GM18873 (cell line): Measurements from ENCODE around the gene CAMK2N1.

Experiments used
- ATAC-seq: cut with Tn5 transposase; IDR thresholded peaks from one replicate; pipeline ENCODE4 v1.9.1; 2021; ENCODE audit warnings: mild to moderate bottlenecking, moderate library complexity, moderate number of reproducible peaks; ENCODE audit not compliant: unreplicated experiment, low FRiP score

Gene CAMK2N1

DNA sequence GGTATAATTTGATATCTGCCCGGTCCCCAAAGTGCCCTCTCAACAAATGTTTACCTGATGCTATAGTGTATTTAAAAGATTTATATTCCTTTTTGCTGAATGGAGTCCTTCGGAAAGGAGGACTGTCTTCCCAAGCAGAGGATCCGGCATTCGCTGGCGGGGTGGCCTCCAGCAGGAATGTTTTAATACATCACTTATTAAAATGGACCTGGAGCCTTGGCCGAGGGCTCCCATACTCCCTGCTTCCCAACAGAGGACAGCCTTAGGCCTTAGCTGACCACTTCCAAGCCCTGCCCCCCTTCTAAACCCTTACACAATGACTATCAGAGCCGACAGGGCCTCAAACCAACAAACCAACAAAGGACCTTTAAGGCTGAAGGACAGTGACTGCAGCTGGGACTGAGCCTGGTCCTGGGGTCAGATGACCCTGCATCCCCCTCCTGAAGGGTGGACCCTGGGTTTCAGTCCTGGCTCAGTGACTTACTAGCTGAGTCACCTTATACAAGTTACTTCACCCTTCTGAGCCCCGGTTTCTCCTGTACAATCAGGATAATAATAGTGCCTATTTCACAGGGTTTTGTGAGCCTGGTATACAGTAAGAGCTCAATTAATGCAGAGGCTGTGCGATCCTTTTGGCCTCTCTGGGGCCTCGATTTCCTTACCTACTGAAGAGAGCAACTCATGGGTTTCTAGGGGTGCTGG, 5.6 kb downstream of the CAMK2N1 start:
- no peak for ATAC-seq

DNA sequence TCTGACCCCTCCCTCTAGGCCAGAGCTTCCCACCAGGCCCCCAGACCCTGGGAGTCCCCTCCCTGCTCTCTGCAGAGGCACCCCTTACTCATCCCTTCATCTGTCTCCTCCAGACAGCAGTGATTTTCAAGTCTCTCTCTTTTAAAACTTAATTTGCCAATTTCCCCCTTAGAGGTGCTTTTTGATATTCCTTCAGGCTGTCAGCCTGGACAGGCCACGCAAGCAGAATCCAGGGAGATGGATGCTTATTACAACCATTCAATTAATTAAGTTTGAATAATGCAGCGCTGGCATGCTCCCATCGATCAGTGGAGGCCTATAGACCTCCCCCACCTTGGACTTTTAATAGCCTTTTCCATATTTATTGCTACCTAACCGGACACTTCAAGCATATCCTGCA, 6.2 kb downstream of the CAMK2N1 start:
- ATAC-seq = no peak

- ATAC-seq = no peak
Measured at GRCh38 chr1:20478057-20478635, 7.9 kb downstream of the CAMK2N1 start.

- ATAC-seq = no peak
Measured at GRCh38 chr1:20477348-20478056, 8.5 kb downstream of the CAMK2N1 start.

- ATAC-seq = no peak
Measured at GRCh38 chr1:20476265-20477038, 9.6 kb downstream of the CAMK2N1 start.

DNA sequence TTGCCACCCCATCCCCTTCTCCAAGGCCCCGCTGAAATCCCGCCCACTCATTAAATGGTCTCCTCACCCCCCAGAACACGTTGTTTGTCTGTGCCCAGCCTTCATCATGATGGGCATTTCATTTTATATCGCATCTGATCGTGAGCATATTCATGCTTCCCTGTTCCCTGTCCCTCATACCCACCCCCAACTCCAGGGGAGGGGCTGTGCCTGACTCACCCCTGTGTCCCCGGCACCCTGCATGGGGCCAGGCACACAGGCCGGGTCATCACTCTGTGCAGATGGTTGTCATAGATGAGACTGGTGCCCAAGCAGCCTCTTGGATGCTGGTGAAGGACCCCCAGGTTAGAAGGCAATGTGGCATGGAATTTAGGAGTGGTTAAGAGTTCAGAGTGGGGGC, 11.0 kb downstream of the CAMK2N1 start:
- no peak for ATAC-seq

DNA sequence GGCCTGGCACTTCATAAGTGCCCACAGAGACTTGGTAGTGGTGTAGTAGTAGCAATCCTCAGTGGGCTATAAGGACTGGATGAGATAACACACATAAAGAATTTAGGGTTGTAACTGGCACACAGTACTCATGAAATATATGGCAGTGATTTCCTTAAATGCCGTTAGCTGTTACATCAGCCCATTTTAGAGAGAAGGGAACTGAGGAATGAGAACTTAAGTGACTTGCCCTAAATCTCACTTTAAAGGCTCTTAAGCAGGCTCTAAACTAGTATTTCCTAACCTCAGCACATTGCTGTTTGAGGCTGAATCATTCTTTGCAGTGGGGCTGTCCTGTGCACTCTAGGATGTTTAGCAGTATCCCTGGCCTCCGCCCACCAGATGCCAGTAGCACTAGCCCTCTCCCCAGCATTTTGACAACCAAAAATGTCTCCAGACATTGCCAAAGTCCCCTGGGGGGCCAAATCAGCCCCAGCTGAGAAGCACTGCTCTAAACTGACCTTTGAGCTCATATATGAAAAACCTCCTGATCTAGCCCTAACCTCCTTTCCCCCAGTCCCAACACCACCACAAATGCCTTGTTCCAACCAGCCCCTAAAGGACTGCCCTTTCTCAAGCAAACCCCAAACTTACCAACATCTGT, 11.6 kb downstream of the CAMK2N1 start:
- ATAC-seq = no peak

GRCh38 chr1:20473894-20474293, 12.1 kb downstream of the CAMK2N1 start:
- no peak for ATAC-seq

DNA sequence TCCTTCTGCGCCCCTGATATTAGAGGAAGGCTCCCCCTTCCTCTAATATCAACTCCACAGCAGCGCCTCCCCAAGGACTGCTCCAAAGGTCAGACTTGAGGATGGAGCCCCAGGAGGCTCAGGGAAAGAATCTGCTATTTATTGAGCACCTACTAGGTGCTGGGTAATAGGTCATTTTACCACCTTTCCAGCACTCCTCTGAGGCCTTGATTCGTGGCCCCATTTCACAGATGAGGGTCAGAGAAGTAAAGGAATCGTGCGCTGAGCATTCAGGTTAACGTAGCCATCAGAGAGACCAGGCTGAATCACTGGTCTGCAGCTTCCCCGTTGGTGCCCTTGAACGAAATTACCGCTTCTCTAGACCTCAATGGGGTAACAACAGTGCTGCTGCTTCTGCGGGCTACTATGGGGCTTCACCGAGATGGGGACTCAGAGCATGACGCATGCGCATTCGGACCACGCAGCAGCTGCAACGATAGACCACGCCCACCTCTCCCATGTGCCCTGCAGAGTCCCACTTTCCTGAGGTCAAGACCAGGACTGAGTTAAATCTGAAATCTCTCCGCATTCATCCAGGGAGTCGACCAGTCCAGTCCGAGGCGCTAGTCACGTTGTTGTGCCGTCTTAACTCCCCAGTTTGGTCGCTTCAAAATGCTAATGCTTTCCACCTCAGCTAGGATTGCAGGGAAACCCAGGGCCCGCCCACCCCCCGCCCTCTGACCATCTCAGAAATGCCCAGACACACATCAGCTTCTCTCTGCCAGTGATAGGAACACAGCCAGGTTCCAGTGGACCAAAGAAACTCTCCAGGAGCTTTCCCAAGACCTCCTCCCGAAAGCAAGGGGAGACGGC, 12.9 kb downstream of the CAMK2N1 start:
- no peak for ATAC-seq

DNA sequence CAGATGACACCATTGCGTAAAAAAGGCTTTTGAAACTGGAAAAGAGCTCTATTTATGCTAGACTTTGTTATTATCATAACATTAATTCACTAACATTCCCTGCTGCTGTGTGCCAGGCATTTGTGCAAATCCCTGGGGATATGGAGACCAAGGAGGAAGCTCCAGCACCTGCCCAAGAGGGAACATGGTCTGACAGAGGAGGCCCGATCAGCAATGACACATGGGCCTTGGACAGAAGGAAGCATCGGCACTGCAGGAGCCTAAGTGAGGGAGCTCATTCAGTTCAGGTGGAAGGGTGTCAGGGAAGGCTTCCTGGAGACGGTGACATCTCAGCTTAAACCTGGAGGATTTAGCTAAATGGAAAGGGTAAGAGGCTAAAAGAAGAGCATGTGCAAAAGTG, 13.9 kb downstream of the CAMK2N1 start:
- ATAC-seq = no peak

GRCh38 chr1:20470194-20470593, 15.8 kb downstream of the CAMK2N1 start:
- no peak for ATAC-seq

DNA sequence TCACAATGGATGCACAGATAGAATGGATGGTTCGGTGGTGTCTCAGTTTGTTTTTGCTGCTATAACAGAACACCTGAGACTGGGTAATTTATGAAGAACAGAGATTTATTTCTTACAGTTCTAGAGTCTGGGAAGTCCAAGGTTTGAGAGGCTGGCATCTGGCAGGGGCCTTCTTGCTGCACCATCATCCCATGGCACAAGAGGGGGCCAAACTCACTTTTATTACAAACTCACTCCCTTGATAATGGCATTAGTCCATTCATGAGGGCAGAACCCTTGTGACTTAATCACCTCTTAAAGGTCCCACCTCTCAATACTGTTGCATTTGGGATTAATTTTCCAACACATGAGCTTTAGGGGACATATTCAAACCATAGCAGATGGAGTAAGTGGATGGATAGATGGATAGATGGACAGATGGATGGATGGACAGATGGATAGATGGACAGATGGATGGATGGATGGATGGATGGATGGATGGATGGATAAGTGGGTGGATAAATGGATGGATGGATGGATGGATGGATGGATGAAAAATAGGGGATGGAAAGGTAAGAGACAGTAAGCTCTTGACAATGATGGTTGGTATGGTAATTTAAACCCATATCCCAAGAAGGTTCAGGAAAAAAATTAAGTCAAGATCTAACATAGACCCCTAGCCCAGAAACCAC, 16.5 kb downstream of the CAMK2N1 start:
- no peak for ATAC-seq

GRCh38 chr1:20466273-20466672, 19.7 kb downstream of the CAMK2N1 start:
- no peak for ATAC-seq

DNA sequence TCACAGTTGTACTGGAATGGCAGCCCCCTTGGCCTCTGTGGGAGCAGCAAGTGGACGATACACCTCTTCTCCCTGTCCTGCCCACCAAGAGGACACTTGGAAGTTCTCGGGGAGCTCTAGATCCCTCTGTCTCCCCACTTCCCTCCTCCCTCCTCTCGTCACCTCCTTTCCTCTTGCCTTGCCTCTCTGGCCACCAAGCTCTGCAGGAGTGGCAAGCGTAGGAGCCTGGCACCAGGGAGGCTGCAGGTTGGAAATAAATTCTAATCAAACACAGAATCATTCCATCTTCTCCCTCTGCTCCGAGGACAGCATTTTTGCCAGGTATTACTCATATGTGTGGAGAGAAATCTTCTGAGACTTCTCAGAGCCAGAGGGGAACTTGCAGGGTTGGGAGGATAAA, 20.8 kb downstream of the CAMK2N1 start:
- ATAC-seq = no peak

- no peak for ATAC-seq
Measured at GRCh38 chr1:20463502-20463901, 22.5 kb downstream of the CAMK2N1 start.

- ATAC-seq = no peak
Measured at GRCh38 chr1:20462397-20462796, 23.6 kb downstream of the CAMK2N1 start.

GRCh38 chr1:20458717-20459116, 27.3 kb downstream of the CAMK2N1 start:
- ATAC-seq = no peak

GRCh38 chr1:20454004-20454403, 32.0 kb downstream of the CAMK2N1 start:
- no peak for ATAC-seq

GRCh38 chr1:20449735-20450311, 36.2 kb downstream of the CAMK2N1 start:
- no peak for ATAC-seq
